Measurements from ENCODE around the gene CWF19L1.
A peak's percentile ranks its signal among the peaks of the same experiment; 100 is the strongest.

Gene CWF19L1

DNA sequence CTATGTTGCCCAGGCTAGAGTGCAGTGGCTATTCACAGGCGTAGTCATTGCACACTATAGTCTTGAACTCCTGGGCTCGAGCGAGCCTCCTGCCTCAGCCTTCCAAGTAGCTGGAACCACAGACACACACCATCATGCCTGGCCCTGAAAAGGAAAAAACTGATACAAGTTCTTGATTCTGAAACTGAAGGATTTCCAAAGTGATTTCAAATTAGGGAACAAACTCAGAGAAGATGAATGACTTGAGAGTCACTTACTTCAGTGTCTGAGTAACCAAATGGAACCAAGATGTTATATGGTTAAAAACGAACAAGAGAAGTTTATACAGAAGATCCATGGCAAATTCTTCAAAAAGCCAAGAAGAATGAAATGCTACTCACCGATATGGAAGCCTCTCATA, 14.4 kb downstream of the CWF19L1 start:
- DNase-seq (ENCODE audit: low read depth in 2 of 2): no peak

DNA sequence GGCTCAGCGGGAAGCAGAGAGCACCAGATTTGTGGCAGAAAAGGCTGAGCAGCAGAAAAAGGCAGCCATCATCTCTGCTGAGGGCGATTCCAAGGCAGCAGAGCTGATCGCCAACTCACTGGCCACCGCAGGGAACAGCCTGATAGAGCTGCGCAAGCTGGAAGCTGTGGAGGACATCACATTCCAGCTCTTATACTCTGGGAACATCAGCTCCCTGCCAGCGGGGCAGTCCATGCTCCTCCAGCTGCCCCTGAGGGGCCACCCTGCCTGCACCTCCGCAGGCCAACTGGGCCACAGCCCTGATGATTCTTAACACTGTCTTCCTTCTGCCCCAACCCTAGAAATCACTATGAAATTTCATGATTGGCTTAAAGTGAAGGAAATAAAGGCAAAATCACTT, 18.6 kb downstream of the CWF19L1 start:
- DNase-seq (ENCODE audit: low read depth in 2 of 2): no peak

DNA sequence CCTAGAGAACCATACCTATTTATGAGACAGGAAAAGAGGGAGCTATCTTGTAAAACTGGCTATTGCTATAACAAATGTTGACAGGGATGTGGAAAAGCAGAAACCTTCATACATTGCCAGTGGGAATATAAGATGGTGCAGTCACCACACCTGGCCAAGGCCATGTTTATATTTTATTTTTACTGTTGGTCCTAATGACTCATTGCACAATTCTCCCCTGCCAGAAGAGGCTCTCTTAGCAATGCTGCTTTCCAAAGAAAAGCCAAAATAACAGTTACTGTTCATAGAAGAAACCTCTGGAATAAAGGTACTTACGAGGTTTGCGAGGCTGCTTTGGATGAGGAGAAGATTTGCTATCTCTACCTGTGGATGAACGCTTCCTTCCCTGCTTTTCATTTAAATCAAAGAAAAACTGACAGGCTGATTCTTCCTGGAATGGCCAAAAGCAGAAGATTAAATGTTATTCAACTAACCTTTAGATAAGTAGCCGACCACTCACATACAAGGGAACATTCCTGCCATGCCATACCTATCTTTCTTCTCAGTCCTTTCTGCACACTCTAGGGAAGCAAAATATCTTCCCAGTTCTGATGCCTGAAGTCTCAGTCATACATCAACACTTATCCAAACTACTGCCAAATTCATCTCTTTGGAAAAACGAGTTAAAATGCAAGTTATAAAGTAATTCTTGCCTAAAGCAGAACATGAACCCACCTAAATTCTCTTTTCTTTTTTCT, 21.8 kb downstream of the CWF19L1 start:
- DNase-seq (ENCODE audit: low read depth in 2 of 2): no peak

DNA sequence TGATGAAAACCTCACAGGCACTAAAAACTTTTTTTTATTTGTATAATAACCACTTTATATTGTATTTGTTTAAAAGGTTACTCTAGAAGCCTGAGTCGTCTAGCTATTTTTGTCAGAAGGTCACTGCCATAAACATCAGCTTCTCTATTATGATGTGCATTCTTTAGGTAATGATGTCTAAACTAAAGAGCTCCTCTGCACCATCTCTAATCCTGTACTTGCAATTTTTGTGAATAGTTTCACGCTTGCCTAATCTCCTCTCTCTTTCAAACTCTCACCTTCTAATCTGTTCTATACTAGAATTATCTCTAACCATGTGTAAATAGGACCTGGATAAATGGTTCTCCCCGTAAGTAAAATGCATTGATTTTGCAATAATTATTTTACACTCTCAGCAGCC, 27.6 kb downstream of the CWF19L1 start:
- DNase-seq (ENCODE audit: low read depth in 2 of 2): no peak

DNA sequence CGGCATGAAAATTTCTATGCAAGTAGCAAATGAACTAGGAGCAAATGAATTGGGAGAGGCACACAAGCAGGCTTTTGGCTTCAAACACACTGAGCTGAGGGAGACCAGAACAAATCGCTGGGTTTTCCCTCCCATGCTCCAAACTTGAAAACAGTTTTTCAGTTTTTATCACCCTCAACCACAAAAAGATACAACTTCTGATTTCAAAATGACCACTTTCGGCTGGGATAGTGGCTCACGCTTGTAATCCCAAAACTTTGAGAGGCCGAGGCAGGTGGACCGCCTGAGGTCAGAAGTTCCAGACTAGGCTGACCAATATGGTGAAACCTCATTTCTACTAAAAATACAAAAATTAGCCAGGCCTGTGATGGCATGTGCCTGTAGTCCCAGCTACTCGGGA, 29.0 kb downstream of the CWF19L1 start:
- DNase-seq (ENCODE audit: low read depth in 2 of 2): no peak

DNA sequence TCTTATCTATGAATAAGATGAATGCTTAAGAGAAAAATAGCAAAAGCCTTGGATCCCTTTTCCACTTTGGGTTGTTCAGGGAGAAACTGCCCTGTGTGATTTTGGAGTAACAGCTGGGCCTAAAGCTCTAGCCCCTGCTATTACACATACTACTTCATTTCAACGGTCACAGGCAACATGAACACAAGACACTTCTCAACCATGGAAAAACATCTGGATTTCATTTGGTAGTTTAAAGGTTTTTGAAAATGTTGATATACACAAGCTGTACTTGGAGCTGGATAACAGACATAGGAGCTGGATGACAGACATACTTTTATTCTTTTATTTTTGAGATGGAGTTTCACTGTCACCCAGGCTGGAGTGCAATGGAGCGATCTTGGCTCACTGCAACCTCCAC, 35.3 kb downstream of the CWF19L1 start:
- DNase-seq (ENCODE audit: low read depth in 2 of 2): no peak

DNA sequence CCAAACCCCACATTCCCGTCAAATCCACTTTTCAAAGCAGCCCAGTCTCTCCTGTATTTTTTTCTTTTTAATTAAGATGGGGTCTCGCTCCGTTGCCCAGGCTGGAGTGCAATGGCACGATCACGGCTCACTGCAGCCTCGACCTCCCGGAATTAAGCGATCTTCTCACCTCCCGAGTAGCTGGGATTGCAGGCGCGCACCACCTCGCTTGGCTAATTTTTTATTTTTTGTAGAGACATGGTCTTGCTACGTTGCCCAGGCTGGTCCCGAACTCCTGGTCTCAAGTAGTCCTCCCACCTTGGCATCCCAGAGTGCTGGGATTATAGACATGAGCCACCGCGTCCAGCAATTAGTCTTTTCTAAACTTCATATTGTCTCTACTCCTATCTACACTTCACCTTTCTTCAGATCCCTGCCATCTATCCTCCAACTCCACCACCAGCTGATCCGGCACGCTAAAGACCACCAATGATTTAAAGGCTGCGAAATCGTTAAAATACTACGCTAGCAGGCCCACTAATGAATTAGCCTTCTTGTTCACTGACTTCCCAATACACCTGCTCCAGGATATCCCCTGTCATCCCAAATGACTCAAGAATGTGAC, 37.5 kb downstream of the CWF19L1 start:
- no peak for DNase-seq (ENCODE audit: low read depth in 2 of 2)

DNA sequence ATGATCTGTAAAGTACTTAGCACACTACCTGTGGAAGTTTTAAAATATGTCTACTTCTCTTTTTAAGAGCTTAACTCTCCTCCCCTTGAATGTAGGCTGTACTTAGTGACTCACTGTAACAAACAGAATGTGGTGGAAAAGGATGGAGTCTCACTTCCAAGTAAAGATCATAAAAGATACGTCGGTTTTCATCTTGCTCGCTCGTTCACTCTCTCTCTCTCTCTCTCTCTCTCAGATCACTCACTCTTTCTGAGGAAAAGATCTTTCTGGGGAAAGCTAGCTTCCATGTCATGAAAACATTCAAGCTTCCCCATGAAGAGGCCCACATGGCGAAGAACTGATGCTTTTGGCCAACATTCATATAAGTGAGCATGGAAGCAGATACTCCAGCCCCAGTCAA, 43.6 kb downstream of the CWF19L1 start:
- no peak for DNase-seq (ENCODE audit: low read depth in 2 of 2)

DNA sequence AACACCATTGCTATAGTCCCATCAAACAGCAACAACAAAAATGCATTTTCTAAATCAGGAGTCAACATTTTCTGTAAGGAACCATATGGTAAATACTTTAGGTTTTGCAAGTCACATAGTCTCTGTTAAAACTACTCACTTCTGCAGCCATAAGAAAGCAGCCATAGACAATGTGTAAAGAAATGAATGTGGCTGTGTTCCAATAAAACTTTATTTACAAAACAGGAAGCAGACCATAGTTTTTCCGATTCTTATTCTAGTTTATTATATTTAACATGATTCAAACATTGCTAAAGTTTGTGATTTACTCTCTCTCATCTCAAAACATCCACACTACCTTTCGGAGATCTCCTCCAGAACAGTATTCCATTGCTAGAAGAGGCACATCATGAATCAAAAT, 44.9 kb downstream of the CWF19L1 start:
- no peak for DNase-seq (ENCODE audit: low read depth in 2 of 2)

DNA sequence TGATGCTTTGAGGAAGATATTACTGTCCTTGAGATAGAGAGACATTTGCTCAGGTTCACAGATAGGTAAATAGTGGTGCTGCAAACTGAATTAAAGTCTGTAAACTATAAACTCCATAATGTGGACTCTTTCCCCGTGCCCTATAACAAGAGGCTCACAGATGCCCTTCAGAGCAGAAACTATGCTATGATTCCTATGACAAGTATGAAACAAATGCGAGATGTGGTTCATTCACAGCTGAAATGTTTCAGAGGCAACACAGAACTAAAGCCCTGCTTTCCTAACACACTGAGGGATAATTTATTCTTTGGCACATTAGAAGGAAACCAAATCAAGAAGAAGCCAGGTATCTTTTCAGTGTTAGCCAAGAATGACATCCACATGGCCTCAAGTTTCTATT, 51.4 kb downstream of the CWF19L1 start:
- no peak for DNase-seq (ENCODE audit: low read depth in 2 of 2)

DNA sequence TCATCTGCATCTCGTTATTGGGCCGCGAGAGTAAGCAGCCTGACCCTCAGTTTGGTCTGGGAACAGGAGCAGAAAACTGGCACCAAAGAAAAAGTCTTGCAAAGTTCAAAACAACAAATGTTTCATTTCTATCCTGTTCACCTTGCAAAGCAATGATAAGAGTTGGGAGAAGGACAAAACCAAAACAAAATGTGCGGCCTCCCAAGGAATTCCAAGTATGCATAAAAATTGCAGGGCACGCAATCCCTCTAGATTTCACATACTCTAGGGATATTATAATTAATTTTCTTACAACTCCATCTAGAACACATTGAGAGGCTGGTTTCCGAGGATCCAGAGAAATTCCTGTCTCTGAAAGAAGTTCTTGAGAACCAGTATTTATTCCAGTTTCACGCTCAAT, 58.1 kb downstream of the CWF19L1 start:
- DNase-seq (ENCODE audit: low read depth in 2 of 2): no peak

DNA sequence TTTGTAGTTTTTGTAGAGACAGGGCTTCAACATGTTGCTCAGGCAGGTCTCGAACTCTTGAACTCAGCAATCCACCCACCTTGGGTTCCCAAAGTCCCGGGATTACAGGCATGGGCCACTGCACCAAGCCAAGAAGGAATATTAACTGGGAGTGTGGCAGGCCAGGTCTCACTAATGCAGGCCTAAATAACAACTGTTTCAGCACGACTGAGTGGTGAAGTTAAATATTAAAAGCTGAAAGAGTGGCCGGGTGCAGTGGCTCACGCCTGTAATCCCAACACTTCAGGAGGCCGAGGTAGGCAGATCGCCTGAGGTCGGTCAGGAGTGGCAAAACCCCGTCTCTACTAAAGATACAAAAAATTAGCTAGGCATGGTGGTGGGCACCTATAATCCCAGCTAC, 59.2 kb downstream of the CWF19L1 start:
- no peak for DNase-seq (ENCODE audit: low read depth in 2 of 2)

DNA sequence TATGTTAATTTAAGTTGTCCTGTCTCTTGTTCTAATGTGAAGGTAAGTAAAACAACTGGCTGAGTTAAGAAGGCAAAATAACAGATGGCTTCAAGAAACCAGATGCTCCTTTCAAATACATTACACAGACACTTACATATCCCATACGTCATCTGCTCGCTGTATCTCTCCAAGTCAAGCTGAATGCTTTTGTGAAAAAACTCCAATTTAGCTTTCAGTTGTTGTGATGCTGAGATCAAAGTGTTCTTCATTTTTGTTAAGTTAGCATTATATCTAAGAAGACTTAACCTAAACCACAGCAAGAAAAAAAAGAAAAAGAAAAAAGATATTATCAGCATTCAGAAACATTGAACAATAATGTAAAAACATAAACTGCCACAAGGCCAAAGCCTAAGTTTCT, 63.1 kb downstream of the CWF19L1 start:
- no peak for DNase-seq (ENCODE audit: low read depth in 2 of 2)

DNA sequence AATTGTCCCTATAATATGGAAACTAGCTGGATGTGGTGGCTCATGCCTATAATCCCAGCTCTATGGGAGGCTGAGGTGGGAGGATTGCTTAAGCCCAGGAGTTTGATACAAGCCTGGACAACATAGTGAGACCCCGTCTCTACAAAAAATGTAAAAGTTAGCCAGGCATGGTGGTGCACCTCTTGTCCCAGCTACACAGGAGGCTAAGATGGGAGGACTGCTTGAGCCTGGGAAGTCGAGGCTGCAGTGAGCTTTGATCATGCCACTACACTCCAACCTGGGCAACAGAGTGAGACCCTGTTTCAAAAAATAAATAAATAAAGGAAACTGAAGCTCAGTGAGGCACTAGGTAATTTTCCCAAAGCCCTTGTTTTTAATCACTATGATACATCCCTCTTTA, 65.9 kb downstream of the CWF19L1 start:
- DNase-seq (ENCODE audit: low read depth in 2 of 2): no peak

DNA sequence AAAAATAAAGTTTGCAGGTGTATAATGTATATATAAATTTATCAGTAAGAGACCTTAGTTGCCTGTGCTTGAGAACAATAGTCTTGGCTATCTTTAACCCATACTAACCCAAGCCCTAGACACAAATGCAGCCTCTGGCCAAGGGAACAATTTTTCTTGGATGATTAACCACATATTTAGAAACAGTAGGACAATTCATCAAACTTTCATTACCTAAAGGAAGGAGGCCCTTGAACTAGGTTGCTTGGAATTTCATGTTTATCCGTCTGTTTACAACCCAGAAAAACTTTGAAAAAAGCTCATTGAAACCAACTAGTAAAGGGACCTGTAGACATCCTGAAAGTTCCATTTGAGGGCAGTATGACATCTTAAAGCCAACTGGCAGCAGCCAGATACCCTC, 72.7 kb downstream of the CWF19L1 start:
- no peak for DNase-seq (ENCODE audit: low read depth in 2 of 2)

DNA sequence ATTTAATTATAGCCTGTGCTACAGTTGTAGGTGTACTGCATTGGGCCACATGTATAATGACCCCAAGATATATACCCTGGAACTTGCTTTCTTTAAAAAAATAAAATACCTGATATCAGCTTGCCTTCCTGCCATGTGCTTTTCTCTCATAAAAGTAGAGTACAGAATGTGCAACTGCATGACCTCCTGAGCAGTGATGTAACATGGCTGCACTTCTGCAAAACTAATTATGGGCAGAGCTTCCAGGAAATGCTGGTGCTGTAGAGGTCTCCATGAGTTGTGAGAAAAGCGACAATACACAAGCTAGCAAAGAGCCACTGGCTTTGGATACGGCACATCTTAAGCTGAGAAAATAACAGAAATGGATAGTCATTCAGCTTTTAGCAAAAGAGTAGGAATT, 75.1 kb downstream of the CWF19L1 start:
- no peak for DNase-seq (ENCODE audit: low read depth in 2 of 2)

DNA sequence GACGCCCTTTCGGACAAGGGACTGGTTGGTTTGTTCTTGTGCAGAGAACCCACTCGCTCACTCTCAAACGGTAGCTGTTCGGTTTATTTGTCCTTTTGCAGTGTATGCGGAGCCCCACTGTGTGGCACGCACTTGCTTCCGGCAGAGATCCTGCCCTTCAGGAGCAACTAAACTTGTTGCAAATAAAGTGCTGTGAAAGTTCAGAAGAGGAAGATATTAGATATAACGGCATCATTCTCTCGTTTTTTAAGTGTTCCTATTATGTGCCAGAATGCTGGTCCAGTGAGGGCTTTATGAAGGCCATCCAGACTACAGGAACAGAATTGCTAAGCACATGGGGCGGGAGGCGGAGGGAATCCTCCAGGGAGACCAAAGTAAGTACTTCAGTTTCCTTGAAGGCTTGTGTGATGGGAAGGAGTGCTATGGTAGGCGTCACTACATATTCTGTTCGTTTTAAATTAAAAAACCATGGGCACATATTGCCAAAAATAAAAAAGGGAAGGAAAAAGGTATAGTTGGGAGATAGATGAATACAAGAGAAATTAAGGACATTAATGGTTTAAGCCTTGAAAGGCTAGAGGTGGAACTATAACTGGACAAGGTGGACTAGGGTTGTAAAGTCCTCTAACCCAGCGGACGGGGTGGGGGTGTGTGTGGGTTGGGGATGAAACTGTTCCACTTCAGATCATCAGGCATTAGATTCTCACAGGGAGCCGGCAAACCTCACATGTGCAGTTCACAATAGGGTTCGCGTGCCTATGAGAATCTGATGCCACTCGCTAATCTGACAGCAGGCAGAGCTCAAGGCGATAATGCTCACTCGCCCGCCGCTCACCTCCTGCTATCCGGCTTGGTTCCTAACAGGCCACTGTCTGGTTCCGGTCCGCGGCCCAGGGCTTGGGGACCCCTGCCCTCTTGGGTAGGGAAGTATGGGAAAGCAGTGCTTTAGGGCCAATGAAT, 80.9 kb downstream of the CWF19L1 start:
- peak in 1 of 2 donors; percentile 14 for DNase-seq (ENCODE audit: low read depth in 2 of 2)

DNA sequence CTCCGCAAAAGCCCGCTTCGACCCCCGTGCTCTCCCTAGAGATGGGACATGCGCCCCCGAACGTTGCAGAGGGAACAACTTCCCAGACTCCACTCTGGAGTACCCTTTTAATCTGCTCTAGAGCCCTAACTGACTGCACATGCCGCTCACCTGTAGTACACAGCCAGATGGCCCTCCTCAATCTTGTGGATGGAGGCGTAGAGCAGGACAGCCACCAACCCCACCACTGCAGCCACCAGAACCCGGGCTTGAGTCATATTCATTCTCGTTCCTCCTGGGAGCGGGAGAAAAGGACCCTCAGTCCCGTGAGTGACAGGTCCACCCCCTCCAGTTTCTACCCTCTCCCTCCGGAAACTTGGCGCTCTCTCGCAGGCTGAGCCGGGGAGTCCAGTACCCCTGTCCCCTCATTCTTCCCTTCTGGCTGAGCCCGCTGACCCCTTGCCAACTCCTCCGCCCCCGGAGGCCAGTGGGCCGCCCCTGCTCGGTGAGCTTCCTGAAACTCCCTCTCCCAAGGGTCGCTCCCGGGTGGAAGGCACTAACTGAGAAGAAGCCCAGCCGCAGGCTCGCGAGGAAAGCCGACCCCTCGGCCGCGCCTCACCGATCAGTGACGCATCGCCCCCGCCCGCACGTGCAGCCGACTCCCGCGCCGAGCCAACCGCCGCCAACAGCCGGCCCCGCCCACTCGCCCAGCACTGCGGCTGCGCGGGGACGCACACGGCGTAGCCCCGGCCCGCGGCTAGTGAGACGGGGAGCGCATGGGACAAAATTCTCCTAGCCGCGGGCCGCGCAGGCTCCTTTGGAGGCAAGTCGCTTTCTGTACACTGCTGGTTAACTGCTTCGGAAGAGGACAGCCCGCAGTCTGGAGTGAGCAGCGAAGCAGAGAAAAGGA, 81.8 kb downstream of the CWF19L1 start, which contains the start of gene ERLIN1:
ERLIN1 (minus strand) TSS at position 666 of the 889 bp plus-strand sequence; CDS start at position 263, 403 bp downstream.
- DNase-seq (ENCODE audit: low read depth in 2 of 2): peak; percentile 90 to 92

DNA sequence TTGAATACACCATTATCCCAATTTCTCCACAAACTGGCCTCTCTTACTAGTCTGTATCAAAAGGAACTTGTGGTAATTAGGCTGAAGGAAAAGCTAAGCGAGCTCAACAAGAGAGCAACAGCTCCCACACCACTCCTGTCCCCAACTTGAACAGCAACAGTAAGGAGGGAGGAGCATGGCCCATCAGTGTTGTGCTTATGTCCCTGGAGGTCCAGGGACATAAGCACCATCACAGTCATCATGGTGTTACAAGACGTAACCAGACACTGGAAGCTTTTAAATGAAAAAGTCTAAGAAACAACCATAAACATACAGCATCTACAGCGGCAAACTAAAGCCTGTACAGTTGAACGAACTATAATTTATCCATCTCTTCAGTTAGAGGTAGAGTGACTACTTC, 82.6 kb downstream of the CWF19L1 start:
- DNase-seq (ENCODE audit: low read depth in 2 of 2): no peak

DNA sequence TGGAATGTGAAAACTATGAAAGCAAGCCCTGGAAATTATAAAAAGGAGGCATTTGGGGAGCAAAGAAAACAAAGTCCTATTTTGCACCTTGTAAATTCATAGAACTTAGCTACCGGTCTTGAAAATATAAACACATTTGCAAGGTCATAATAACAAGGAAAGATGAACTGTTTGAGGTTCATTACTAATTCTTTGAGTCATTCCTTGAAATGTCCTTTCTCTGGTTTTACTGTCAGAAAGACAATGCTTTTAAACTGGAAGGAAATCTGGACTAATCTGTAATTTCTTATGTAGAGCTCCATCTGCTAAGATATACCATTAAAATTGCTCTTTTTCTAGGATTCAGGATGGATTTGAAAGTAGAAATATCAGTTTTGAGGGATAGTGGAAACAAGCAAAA, 83.0 kb downstream of the CWF19L1 start:
- no peak for DNase-seq (ENCODE audit: low read depth in 2 of 2)

DNA sequence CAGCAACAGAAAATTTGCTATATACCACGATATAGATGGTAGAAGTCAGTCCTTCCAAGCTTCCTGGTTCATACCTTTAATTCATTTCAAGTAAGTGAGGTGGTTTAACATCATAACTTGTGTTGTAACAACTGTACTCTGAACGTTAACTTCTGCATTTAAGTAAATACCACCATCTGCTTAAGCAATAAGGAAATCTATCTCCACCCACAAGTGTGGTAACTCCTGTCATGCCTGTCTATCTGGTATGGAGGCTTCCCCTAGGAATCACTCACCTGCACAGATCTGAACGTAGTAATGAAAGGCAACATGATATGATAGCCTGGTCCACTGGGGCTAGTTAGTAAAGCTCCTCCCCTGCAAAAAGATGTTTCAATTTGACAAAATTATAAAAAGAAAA, 84.0 kb downstream of the CWF19L1 start:
- DNase-seq (ENCODE audit: low read depth in 2 of 2): no peak

DNA sequence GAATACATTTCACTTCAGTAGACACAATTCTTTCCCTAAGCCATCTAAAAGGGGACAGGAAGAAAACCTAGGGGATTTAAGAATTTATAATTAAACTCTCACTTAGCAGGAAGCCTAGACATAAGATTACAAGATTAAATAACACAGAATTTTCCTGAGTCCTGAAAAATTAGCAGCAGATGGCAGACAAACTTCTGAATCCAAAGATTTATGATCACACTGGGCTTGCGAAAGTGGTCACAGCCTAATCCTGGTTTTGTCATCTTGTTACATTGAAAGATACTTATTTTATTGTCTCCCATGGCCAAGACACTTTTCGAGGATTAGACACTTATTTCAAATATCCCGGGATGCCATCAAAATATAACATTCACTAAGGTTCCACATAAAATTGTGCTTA, 84.5 kb downstream of the CWF19L1 start:
- DNase-seq (ENCODE audit: low read depth in 2 of 2): no peak
